HS-27A (cell line): Measurements from ENCODE around the gene EXOG.
A peak's percentile ranks its signal among the peaks of the same experiment; 100 is the strongest.

Experiments
- DNase-seq: peaks from one replicate; pipeline ENCODE4 v3.0.0-alpha.2; 2012; ENCODE audit warnings: low read depth, missing footprints

EXOG gene

GRCh38 chr3:38510631-38511030, 14.5 kb downstream of the EXOG start:
- no peak for DNase-seq

GRCh38 chr3:38511546-38511945, 15.4 kb downstream of the EXOG start:
- no peak for DNase-seq

GRCh38 chr3:38515367-38515766, 19.2 kb downstream of the EXOG start:
- DNase-seq = no peak

GRCh38 chr3:38516669-38517068, 20.5 kb downstream of the EXOG start:
- DNase-seq = no peak

- DNase-seq = no peak
Measured at GRCh38 chr3:38519000-38519399, 22.9 kb downstream of the EXOG start.

- DNase-seq = no peak
Measured at GRCh38 chr3:38519651-38520050, 23.5 kb downstream of the EXOG start.

- peak; percentile 45 for DNase-seq
Measured at GRCh38 chr3:38521391-38521987, 25.3 kb downstream of the EXOG start.

GRCh38 chr3:38522002-38522401, 25.9 kb downstream of the EXOG start:
- no peak for DNase-seq

- no peak for DNase-seq
Measured at GRCh38 chr3:38524141-38524739, 28.1 kb downstream of the EXOG start.

GRCh38 chr3:38526792-38527191, 30.7 kb downstream of the EXOG start:
- no peak for DNase-seq

GRCh38 chr3:38528457-38528856, 32.3 kb downstream of the EXOG start:
- no peak for DNase-seq

GRCh38 chr3:38532529-38532928, 36.4 kb downstream of the EXOG start:
- no peak for DNase-seq

- DNase-seq = no peak
Measured at GRCh38 chr3:38533285-38533976, 37.3 kb downstream of the EXOG start.

GRCh38 chr3:38534180-38534579, 38.0 kb downstream of the EXOG start:
- no peak for DNase-seq

- no peak for DNase-seq
Measured at GRCh38 chr3:38534604-38535003, 38.5 kb downstream of the EXOG start.

GRCh38 chr3:38536671-38537070, 40.5 kb downstream of the EXOG start:
- no peak for DNase-seq

GRCh38 chr3:38538773-38539353, 42.7 kb downstream of the EXOG start:
- DNase-seq = no peak

- no peak for DNase-seq
Measured at GRCh38 chr3:38541806-38542205, 45.7 kb downstream of the EXOG start.

- peak; percentile 82 for DNase-seq
Measured at GRCh38 chr3:38542401-38543298, 46.5 kb downstream of the EXOG start.

GRCh38 chr3:38543586-38543985, 47.4 kb downstream of the EXOG start:
- no peak for DNase-seq

GRCh38 chr3:38544926-38545325, 48.8 kb downstream of the EXOG start:
- no peak for DNase-seq

- no peak for DNase-seq
Measured at GRCh38 chr3:38545550-38545949, 49.4 kb downstream of the EXOG start.
